ENCODE results near the gene FXYD5.
A peak's percentile ranks its signal among the peaks of the same experiment; 100 is the strongest.

FXYD5 gene

DNA sequence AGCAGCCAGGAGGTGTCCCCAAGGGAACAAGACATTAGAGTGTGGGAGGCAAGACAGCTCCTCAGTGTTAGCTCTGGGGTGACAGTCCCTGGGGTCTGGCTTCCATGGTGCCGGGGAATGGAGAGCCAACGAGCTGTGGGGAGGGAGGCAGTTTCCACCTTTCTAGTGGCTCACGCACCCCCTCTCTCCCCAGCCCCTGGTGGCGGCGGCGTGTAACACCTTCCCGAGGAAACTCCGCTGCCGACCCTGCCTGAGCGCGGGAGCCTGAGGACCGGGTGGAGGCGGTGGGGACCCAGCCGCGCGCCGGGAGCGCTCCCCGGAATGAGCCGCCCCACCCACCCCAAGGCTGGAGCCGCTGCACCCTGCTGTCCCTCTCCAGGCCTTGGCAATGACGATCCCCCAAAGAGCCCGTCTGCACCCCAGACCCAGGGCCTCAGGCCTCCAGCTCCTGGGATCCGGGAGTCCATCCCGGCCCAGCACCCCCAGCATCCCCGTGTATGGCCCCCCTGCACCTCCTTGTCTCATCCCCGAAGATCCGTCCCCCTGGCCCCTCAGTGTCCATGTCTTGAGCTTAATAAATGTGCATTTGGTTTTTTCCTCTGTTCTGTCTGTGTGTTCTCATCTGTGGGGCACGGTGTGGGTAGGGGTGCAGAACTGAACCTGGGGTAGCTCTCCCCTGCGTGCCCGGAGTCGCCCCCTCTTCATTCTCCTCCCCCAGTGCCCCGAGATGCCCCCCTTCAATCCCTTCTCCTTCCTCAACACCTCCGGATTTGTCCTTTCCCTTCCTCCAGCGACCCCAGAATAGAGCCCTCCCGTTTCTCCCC, 622 bp upstream of the FXYD5 start:
- Histone ChIP-seq H3K27ac (peak overlapping the region; percentile 64), H3K27me3 (peaks cover 11% of the 10 kb centered on the region)
- peak; percentile 33 for TF ChIP-seq CTCF (IDR thresholded peaks at IDR 0.05)

DNA sequence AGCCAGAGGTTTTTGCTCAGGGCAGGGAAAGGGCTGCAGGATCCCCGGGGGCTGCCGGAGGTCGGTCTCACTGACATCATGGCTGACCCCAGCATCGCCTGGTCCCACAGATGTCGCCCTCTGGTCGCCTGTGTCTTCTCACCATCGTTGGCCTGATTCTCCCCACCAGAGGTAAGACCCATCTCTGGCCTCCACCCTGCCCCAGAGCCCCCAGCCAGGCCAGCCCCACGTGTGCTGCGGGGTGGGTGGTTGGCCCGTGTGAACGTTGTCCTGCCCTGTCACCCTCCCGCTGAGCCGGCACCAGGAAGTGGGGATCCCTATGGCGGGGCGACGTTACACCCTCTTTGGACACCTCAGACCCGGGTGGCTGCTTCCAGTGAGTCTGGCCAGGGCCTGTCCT, 906 bp downstream of the FXYD5 start:
- H3K4me3 ChIP-seq (ENCODE audit: low read depth in 1 of 2, low read length in 1 of 2), result peak overlapping the region; percentile 82 to 85
- H3K27ac ChIP-seq, result peak overlapping the region; percentile 64
- no peaks in the 10 kb centered on the region for H3K9me3 ChIP-seq
- H3K27me3 ChIP-seq, result peaks cover 11% of the 10 kb centered on the region
- peaks cover 39% of the 10 kb centered on the region for H3K36me3 ChIP-seq
- no peak for TF ChIP-seq CTCF (IDR thresholded peaks at IDR 0.05)
- H3K4me1 ChIP-seq (ENCODE audit: control insufficient read depth in 1 of 2, insufficient read depth in 1 of 2, low read depth in 1 of 2, low read length in 1 of 2), result peaks cover 32 to 42% of the 10 kb centered on the region in 2 experiments

More for the DNA sequence above, 622 bp upstream of the FXYD5 start:
- Histone ChIP-seq H3K4me1 (ENCODE audit: control insufficient read depth in 1 of 2, insufficient read depth in 1 of 2, low read depth in 1 of 2, low read length in 1 of 2) (peaks cover 32 to 42% of the 10 kb centered on the region in 2 experiments), H3K36me3 (peaks cover 24% of the 10 kb centered on the region), H3K9me3 (no peaks in the 10 kb centered on the region), H3K4me3 (ENCODE audit: low read depth in 1 of 2, low read length in 1 of 2) (peak overlapping the region; percentile 82 to 85)

DNA sequence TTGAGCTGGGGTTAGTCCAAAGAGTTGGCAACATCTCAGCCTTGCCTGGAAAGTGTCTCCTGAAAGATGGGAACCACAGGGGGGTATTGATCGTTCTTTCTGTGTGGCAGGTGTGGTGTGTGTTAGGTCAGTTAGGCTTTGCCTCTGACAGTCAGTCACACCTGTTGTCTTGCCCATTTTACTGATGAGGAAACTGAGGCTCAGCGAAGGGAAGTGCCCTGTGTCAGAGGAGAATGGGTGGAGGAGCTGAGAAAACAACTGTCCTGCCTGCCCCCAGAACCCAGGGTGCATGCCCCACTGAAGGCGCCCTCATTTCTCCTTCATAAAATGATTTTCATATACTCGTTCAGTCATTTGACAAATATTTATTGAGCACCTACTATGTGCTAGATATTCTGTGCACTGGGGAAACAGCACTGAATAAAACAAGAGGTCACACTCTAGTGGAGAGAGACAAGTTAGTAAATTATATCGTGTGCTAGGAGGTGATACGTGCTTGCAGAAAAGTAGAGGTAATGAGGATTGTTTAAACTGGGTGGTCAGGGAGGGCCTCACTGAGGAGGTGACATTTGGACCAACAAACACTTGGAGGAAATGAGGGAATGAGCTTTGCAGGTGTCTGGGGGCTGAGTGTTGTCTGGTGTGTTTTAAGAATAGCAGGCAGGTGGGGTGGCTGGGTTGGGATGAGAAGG, 1.6 kb downstream of the FXYD5 start:
- H3K27ac ChIP-seq, result no peak overlapping the region
- TF ChIP-seq CTCF (IDR thresholded peaks at IDR 0.05), result no peak
- peak overlapping the region; percentile 82 to 85 for H3K4me3 ChIP-seq (ENCODE audit: low read depth in 1 of 2, low read length in 1 of 2)
- H3K27me3 ChIP-seq, result peaks cover 11% of the 10 kb centered on the region
- H3K4me1 ChIP-seq (ENCODE audit: control insufficient read depth in 1 of 2, insufficient read depth in 1 of 2, low read depth in 1 of 2, low read length in 1 of 2), result peaks cover 32 to 42% of the 10 kb centered on the region in 2 experiments
- H3K36me3 ChIP-seq, result peaks cover 46% of the 10 kb centered on the region
- no peaks in the 10 kb centered on the region for H3K9me3 ChIP-seq

- no peak overlapping the region for H3K27ac ChIP-seq
- peaks cover 51% of the 10 kb centered on the region for H3K36me3 ChIP-seq
- H3K4me3 ChIP-seq (ENCODE audit: low read depth in 1 of 2, low read length in 1 of 2), result no peak overlapping the region
- no peaks in the 10 kb centered on the region for H3K9me3 ChIP-seq
- TF ChIP-seq CTCF (IDR thresholded peaks at IDR 0.05), result no peak
- H3K4me1 ChIP-seq (ENCODE audit: control insufficient read depth in 1 of 2, insufficient read depth in 1 of 2, low read depth in 1 of 2, low read length in 1 of 2), result peaks cover 32 to 37% of the 10 kb centered on the region in 2 experiments
- peaks cover 11% of the 10 kb centered on the region for H3K27me3 ChIP-seq
Observed at GRCh38 chr19:35156673-35157014, 2.1 kb downstream of the FXYD5 start.

GRCh38 chr19:35157431-35157830, 2.9 kb downstream of the FXYD5 start:
- H3K4me1 ChIP-seq (ENCODE audit: control insufficient read depth in 1 of 2, insufficient read depth in 1 of 2, low read depth in 1 of 2, low read length in 1 of 2), result peaks cover 25 to 29% of the 10 kb centered on the region in 2 experiments
- TF ChIP-seq CTCF (IDR thresholded peaks at IDR 0.05), result no peak
- H3K36me3 ChIP-seq, result peaks cover 59% of the 10 kb centered on the region
- no peaks in the 10 kb centered on the region for H3K9me3 ChIP-seq
- no peak overlapping the region for H3K27ac ChIP-seq
- peaks cover 11% of the 10 kb centered on the region for H3K27me3 ChIP-seq
- H3K4me3 ChIP-seq (ENCODE audit: low read depth in 1 of 2, low read length in 1 of 2), result no peak overlapping the region
